ENCODE data around the gene RAC2. TPM values are rescaled to one million over a fixed set of nuclear protein-coding genes. Genes with fewer than 3 reads are reported as not detected.
"Not testable (repeated sequence)": the region's sequence is repeated elsewhere in the genome, so short reads cannot be mapped to it uniquely, and the experiment has no call there.

RAC2 gene
- total RNA-seq, 1 donor from 2014 or later: not detected

DNA sequence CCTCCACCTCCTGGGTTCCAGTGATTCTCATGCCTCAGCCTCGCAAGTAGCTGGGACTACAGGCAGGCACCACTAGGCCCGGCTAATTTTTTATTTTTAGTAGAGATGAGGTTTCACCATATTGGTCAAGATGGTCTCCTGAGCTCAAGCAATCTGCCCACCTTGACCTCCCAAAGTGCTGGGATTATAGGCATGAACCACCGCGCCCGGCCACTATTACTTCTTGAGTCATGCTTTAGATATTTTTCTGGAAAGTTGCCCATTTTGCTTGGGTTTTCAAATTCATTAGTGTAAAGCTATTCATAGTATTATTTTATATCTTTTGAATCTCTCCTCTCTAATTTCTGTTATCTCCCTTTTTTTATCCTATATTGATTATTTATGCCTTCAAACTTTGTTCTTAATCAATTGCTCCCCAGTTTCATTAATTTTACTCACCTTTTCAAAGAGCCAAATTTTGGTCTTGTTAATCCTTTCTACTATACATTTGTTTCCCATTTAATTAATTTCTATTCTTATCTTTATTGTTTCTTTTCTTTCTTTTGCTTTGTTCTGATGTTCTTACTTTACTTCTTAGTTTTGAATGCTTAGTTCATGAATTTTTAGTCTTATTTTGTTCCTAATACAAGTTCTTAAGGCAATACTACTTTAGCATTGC is 10.3 kb upstream of the RAC2 start:
- no peak for DNase-seq
- TF ChIP-seq, protein P1, sequence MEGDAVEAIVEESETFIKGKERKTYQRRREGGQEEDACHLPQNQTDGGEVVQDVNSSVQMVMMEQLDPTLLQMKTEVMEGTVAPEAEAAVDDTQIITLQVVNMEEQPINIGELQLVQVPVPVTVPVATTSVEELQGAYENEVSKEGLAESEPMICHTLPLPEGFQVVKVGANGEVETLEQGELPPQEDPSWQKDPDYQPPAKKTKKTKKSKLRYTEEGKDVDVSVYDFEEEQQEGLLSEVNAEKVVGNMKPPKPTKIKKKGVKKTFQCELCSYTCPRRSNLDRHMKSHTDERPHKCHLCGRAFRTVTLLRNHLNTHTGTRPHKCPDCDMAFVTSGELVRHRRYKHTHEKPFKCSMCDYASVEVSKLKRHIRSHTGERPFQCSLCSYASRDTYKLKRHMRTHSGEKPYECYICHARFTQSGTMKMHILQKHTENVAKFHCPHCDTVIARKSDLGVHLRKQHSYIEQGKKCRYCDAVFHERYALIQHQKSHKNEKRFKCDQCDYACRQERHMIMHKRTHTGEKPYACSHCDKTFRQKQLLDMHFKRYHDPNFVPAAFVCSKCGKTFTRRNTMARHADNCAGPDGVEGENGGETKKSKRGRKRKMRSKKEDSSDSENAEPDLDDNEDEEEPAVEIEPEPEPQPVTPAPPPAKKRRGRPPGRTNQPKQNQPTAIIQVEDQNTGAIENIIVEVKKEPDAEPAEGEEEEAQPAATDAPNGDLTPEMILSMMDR (IDR thresholded peaks at IDR 0.05; ENCODE audit: partially characterized antibody, unreplicated experiment): no peak
- no peak overlapping the region for H3K4me3 Mint-ChIP-seq (ENCODE audit: unreplicated experiment)
- H3K4me1 Mint-ChIP-seq (ENCODE audit: low read depth, unreplicated experiment): peaks cover 12% of the 10 kb centered on the region
- H3K27me3 Mint-ChIP-seq (ENCODE audit: unreplicated experiment): no peaks in the 10 kb centered on the region
- H3K9me3 Mint-ChIP-seq (ENCODE audit: unreplicated experiment): no peaks in the 10 kb centered on the region
- no peaks in the 10 kb centered on the region for H3K36me3 Mint-ChIP-seq (ENCODE audit: unreplicated experiment)
- no peak overlapping the region for H3K27ac Mint-ChIP-seq (ENCODE audit: unreplicated experiment)

DNA sequence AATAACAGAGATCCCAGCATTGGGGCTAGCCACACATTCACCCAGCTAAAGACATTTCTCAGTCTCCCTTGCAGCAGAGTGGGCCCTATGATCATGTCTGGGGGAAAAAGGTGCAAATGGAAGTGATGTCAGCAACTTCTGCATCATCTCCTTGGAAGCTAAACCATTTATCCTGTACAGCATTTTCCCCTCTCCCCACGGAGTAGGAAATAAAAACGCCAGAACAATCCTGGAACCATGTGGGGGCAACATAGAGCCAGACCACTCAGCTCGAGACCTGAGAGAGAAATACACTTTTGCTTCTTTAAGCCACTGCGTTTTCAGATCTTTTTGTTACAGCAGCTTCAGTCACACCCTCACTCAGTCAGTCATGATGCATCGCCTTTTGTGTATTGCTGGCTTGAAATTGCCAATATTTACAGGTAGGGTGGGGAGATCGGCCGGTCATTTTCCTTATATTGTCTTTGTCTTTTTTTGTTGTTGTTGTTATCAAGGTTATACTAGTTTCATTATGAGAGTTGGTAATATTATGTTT is 9.1 kb upstream of the RAC2 start:
- TF ChIP-seq, protein P1 (IDR thresholded peaks at IDR 0.05; ENCODE audit: partially characterized antibody, unreplicated experiment): no peak
- no peak overlapping the region for H3K27ac Mint-ChIP-seq (ENCODE audit: unreplicated experiment)
- H3K4me3 Mint-ChIP-seq (ENCODE audit: unreplicated experiment): no peak overlapping the region
- H3K9me3 Mint-ChIP-seq (ENCODE audit: unreplicated experiment): no peaks in the 10 kb centered on the region
- no peaks in the 10 kb centered on the region for H3K36me3 Mint-ChIP-seq (ENCODE audit: unreplicated experiment)
- peaks cover 3% of the 10 kb centered on the region for H3K4me1 Mint-ChIP-seq (ENCODE audit: low read depth, unreplicated experiment)
- peak; percentile 13 for DNase-seq
- no peaks in the 10 kb centered on the region for H3K27me3 Mint-ChIP-seq (ENCODE audit: unreplicated experiment)

DNA sequence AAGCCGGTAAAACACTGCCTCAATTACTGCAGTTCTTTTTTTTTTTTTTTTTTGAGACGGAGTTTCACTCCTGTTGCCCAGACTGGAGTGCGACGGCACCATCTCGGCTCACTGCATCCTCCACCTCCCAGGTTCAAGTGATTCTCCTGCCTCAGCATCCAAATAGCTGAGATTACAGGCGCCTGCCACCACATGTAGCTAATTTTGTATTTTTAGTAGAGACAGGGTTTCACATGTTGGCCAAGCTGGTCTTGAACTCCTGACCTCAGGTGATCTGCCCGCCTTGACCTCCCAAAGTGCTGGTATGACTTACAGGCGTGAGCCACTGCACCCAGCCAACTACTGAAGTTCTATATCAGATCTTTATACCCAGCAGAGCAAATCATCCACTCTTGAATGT is 7.8 kb upstream of the RAC2 start:
- not testable (repeated sequence) for H3K27ac Mint-ChIP-seq (ENCODE audit: unreplicated experiment); H3K9me3 Mint-ChIP-seq (ENCODE audit: unreplicated experiment); H3K4me3 Mint-ChIP-seq (ENCODE audit: unreplicated experiment); DNase-seq; H3K36me3 Mint-ChIP-seq (ENCODE audit: unreplicated experiment); H3K4me1 Mint-ChIP-seq (ENCODE audit: low read depth, unreplicated experiment); H3K27me3 Mint-ChIP-seq (ENCODE audit: unreplicated experiment)

DNA sequence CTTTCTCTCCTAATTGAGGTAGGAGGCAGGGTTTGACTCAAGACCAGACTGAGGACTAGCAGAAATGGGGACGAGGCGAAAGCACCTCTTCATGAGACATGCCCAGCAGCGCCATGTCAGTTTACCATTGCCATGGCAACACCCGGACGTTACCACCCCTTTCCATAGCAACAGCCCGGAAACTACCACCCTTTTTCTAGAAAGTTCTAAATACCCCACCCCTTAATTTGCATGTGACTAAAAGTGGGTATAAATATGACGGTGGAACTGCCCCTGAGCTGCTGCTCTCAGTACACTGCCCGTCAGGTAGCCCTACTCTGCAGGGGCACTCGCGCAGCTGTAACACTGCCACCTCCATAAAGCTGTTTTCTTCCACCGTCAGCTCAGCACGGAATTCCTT is 5.9 kb upstream of the RAC2 start:
- Mint-ChIP-seq H3K4me3 (ENCODE audit: unreplicated experiment) (no peak overlapping the region), H3K36me3 (ENCODE audit: unreplicated experiment) (no peaks in the 10 kb centered on the region), H3K4me1 (ENCODE audit: low read depth, unreplicated experiment) (no peaks in the 10 kb centered on the region), H3K27ac (ENCODE audit: unreplicated experiment) (no peak overlapping the region), H3K27me3 (ENCODE audit: unreplicated experiment) (no peaks in the 10 kb centered on the region), H3K9me3 (ENCODE audit: unreplicated experiment) (no peaks in the 10 kb centered on the region)
- TF ChIP-seq, protein P1 (IDR thresholded peaks at IDR 0.05; ENCODE audit: partially characterized antibody, unreplicated experiment): no peak
- peak; percentile 2 for DNase-seq

DNA sequence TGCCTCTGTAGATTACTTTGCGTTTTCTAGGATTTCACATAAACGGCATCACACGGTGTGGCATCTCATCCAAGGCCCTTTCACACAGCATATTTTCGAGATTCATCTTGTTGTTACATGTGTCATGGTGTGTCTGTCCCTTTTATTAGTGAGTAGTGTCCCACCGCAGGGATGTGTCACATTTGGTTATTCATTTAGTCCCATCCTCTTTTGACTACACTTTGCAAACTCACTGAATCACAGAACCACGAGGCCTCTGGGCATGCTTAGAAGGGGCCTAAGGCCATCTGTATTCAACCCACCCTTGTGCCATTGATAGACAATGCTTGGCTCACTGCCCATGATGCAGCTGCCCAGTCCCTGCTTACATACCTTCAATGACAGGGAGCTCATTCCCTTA is 4.2 kb upstream of the RAC2 start:
- H3K4me1 Mint-ChIP-seq (ENCODE audit: low read depth, unreplicated experiment): no peaks in the 10 kb centered on the region

More for the DNA sequence above, 4.2 kb upstream of the RAC2 start:
- Mint-ChIP-seq H3K27me3 (ENCODE audit: unreplicated experiment) (no peaks in the 10 kb centered on the region), H3K36me3 (ENCODE audit: unreplicated experiment) (no peaks in the 10 kb centered on the region), H3K4me3 (ENCODE audit: unreplicated experiment) (no peak overlapping the region), H3K9me3 (ENCODE audit: unreplicated experiment) (no peaks in the 10 kb centered on the region), H3K27ac (ENCODE audit: unreplicated experiment) (no peak overlapping the region)
- no peak for DNase-seq
- TF ChIP-seq, protein P1 (IDR thresholded peaks at IDR 0.05; ENCODE audit: partially characterized antibody, unreplicated experiment): no peak
